H1 (cell line): ENCODE data around the gene PARP15. TPM values are rescaled to one million over a fixed set of nuclear protein-coding genes. Genes with fewer than 3 reads are reported as not detected.

Source experiments
- CTCF ChIA-PET: fragments of 300-600 bp; sonication (Branson Sonifier 250); formaldehyde crosslinking; loops from one replicate; lab custom pipeline; 2021; ENCODE audit not compliant: partially characterized antibody; lab: Charles Lee
- POLR2A ChIA-PET: fragments of 300-600 bp; sonication (Branson Sonifier 250); formaldehyde crosslinking; loops from one replicate; lab custom pipeline; 2021; ENCODE audit warnings: inconsistent platforms; ENCODE audit not compliant: partially characterized antibody; lab: Charles Lee
- DNase-seq, 2 experiments: peaks; one replicate each; pipeline versions ENCODE4 v3.0.0 to v3.0.0-alpha.2; 2010 to 2022; ENCODE audit warnings: low spot score in 2 of 2, low read depth in 1 of 2, mixed read lengths in 1 of 2
- FAIRE-seq: peaks from 2 replicates; lab custom pipeline; 2011; peaks lifted over from hg19 to GRCh38; lab: Jason Lieb, UNC
- H2AFZ ChIP-seq: 2 replicates; pipeline ENCODE4 v1.8.1; 2012; ENCODE audit warnings: low read length, inconsistent platforms
- H2AK5ac ChIP-seq: 2 replicates; pipeline ENCODE4 v1.6.1; 2013; ENCODE audit warnings: low read depth, low read length
- H2BK120ac ChIP-seq: replicated peaks from 2 replicates; pipeline ENCODE3; 2013; ENCODE audit warnings: low read depth, low read length, inconsistent platforms
- H2BK12ac ChIP-seq: 2 replicates; pipeline ENCODE4 v1.6.1; 2013; ENCODE audit warnings: low read depth, low read length
- H2BK15ac ChIP-seq: 2 replicates; pipeline ENCODE4 v1.6.1; 2013; ENCODE audit warnings: low read length
- H2BK20ac ChIP-seq: 2 replicates; pipeline ENCODE4 v1.6.1; 2013; ENCODE audit warnings: low read length
- H2BK5ac ChIP-seq: 2 replicates; pipeline ENCODE4 v1.6.1; 2013; ENCODE audit warnings: low read depth, low read length
- H3K14ac ChIP-seq: 2 replicates; pipeline ENCODE4 v1.6.1; 2013; ENCODE audit warnings: inconsistent platforms; ENCODE audit not compliant: insufficient read length
- H3K18ac ChIP-seq: 2 replicates; pipeline ENCODE4 v1.6.1; 2013; ENCODE audit warnings: low read length; ENCODE audit errors: extremely low read depth
- H3K23ac ChIP-seq: 2 replicates; pipeline ENCODE4 v1.6.1; 2013; ENCODE audit warnings: inconsistent platforms; ENCODE audit not compliant: insufficient read length
- H3K23me2 ChIP-seq: 2 replicates; pipeline ENCODE4 v1.6.1; 2013; ENCODE audit warnings: low read depth, low read length
- H3K27ac ChIP-seq: 2 replicates; pipeline ENCODE4 v1.6.1; 2011; ENCODE audit warnings: low read depth, low read length, inconsistent platforms
- H3K27me3 ChIP-seq, 4 experiments: replicated peaks in 1 of 4; 1 replicate in 1 of 4; 2 replicates in 3 of 4; pipeline versions ENCODE4 v1.6.1 to v1.8.1; 2011 to 2013; ENCODE audit warnings: low read length in 3 of 4, mild to moderate bottlenecking in 3 of 4, inconsistent platforms in 2 of 4, mixed read lengths in 2 of 4, moderate library complexity in 1 of 4; ENCODE audit not compliant: control insufficient read depth in 3 of 4, insufficient read depth in 3 of 4; ENCODE audit errors: extremely low read depth in 1 of 4
- H3K36me3 ChIP-seq, 4 experiments: 2 replicates each; pipeline versions ENCODE4 v1.6.1 to v1.8.1; 2011 to 2013; ENCODE audit warnings: mild to moderate bottlenecking in 4 of 4, low read length in 3 of 4, moderate library complexity in 2 of 4, control low read depth in 1 of 4, inconsistent platforms in 1 of 4; ENCODE audit not compliant: insufficient read depth in 4 of 4, control insufficient read depth in 2 of 4
- H3K4ac ChIP-seq: replicated peaks from 2 replicates; pipeline ENCODE3; 2013; ENCODE audit warnings: low read length, low read depth, mixed read lengths, inconsistent platforms; ENCODE audit not compliant: insufficient read length
- H3K4me1 ChIP-seq, 4 experiments: replicated peaks in 1 of 4; 1 replicate in 1 of 4; 2 replicates in 3 of 4; pipeline versions ENCODE4 v1.6.1 to v1.8.1; 2011 to 2013; ENCODE audit warnings: low read length in 3 of 4, inconsistent platforms in 2 of 4, mixed read lengths in 1 of 4; ENCODE audit not compliant: insufficient read depth in 4 of 4, control insufficient read depth in 3 of 4
- H3K4me2 ChIP-seq, 2 experiments: 2 replicates each; pipeline versions ENCODE4 v1.6.1 to v1.8.1; 2011 to 2013; ENCODE audit warnings: low read depth in 2 of 2, low read length in 2 of 2, control low read depth in 1 of 2, inconsistent platforms in 1 of 2, mild to moderate bottlenecking in 1 of 2; ENCODE audit not compliant: insufficient read depth in 1 of 2
- H3K4me3 ChIP-seq, 4 experiments: fragments of 200-600, 300-600 bp in 1 of 4; sonication (generic), shearing (Covaris generic), sonication (Bioruptor Twin) in 1 of 4; 2 replicates each; pipeline versions ENCODE4 v1.5.1 to v1.8.1; 2011 to 2016; ENCODE audit warnings: low read length in 4 of 4, low read depth in 3 of 4, control low read depth in 2 of 4, inconsistent platforms in 2 of 4, mild to moderate bottlenecking in 2 of 4, mixed read lengths in 1 of 4, moderate library complexity in 1 of 4; ENCODE audit not compliant: insufficient read depth in 2 of 4; ENCODE audit errors: extremely low read depth in 1 of 4
- H3K56ac ChIP-seq: replicated peaks from 2 replicates; pipeline ENCODE3; 2013; ENCODE audit warnings: low read depth, mild to moderate bottlenecking, mixed read lengths, low read length, inconsistent platforms; ENCODE audit not compliant: insufficient read length
- H3K79me1 ChIP-seq: 2 replicates; pipeline ENCODE4 v1.6.1; 2013; ENCODE audit warnings: low read depth, low read length, control low read depth
- H3K79me2 ChIP-seq, 2 experiments: 2 replicates each; pipeline versions ENCODE4 v1.6.1 to v1.8.1; 2012 to 2013; ENCODE audit warnings: low read length in 2 of 2, mild to moderate bottlenecking in 2 of 2, inconsistent platforms in 1 of 2; ENCODE audit not compliant: insufficient read depth in 2 of 2, control insufficient read depth in 1 of 2
- H3K9ac ChIP-seq, 4 experiments: replicated peaks in 1 of 4; 1 replicate in 1 of 4; 2 replicates in 3 of 4; pipeline versions ENCODE4 v1.6.1 to v1.8.1; 2011 to 2013; ENCODE audit warnings: low read depth in 3 of 4, low read length in 3 of 4, control low read depth in 2 of 4, mild to moderate bottlenecking in 2 of 4, moderate library complexity in 2 of 4, inconsistent platforms in 1 of 4; ENCODE audit errors: extremely low read depth in 1 of 4
- H3K9me3 ChIP-seq, 2 experiments: 2 replicates each; pipeline versions ENCODE4 v1.6.1 to v1.8.1; 2012 to 2013; ENCODE audit warnings: mild to moderate bottlenecking in 2 of 2, moderate library complexity in 2 of 2, control low read depth in 1 of 2, inconsistent platforms in 1 of 2, low read depth in 1 of 2, low read length in 1 of 2, mixed read lengths in 1 of 2; ENCODE audit not compliant: insufficient read depth in 2 of 2
- H4K20me1 ChIP-seq, 2 experiments: replicated peaks in 1 of 2; 2 replicates each; pipeline versions ENCODE3 to v1.8.1; 2011 to 2013; ENCODE audit warnings: inconsistent platforms in 2 of 2, low read length in 2 of 2, mild to moderate bottlenecking in 1 of 2; ENCODE audit not compliant: insufficient read depth in 2 of 2, control insufficient read depth in 1 of 2
- H4K5ac ChIP-seq: 2 replicates; pipeline ENCODE4 v1.6.1; 2013; ENCODE audit warnings: low read length, low read depth, mixed read lengths, inconsistent platforms; ENCODE audit not compliant: insufficient read length
- H4K8ac ChIP-seq: 2 replicates; pipeline ENCODE4 v1.8.0; 2013; ENCODE audit warnings: mild to moderate bottlenecking, moderate library complexity, low read length, inconsistent platforms; ENCODE audit not compliant: insufficient read depth; ENCODE audit errors: extremely low read depth
- H4K91ac ChIP-seq: replicated peaks from 2 replicates; pipeline ENCODE3; 2013; ENCODE audit warnings: low read length, mixed read lengths, inconsistent platforms; ENCODE audit not compliant: insufficient read length
- BACH1 ChIP-seq: IDR thresholded peaks from 2 replicates; pipeline ENCODE4 v1.6.1; 2012; ENCODE audit warnings: low read length, improper control_type of control experiment
- JUND ChIP-seq: IDR thresholded peaks from 2 replicates; pipeline ENCODE4 v1.6.1; 2011; ENCODE audit warnings: mild to moderate bottlenecking, improper control_type of control experiment, low read length
- NRF1 ChIP-seq: IDR thresholded peaks from 2 replicates; pipeline ENCODE4 v1.6.1; 2011; ENCODE audit warnings: mild to moderate bottlenecking, low read depth, low read length, improper control_type of control experiment
- RBBP5 ChIP-seq: IDR thresholded peaks from 2 replicates; pipeline ENCODE4 v1.7.1; 2012; ENCODE audit warnings: low read depth, mild to moderate bottlenecking, inconsistent platforms, low read length, moderate library complexity, borderline replicate concordance
- RFX5 ChIP-seq: IDR thresholded peaks from 2 replicates; pipeline ENCODE4 v1.6.1; 2011; ENCODE audit warnings: low read depth, low read length, improper control_type of control experiment, borderline replicate concordance
- SP2 ChIP-seq: IDR thresholded peaks from 2 replicates; pipeline ENCODE4 v1.6.1; 2012; ENCODE audit warnings: mild to moderate bottlenecking, low read length, inconsistent platforms
- TBP ChIP-seq: IDR thresholded peaks from 2 replicates; pipeline ENCODE4 v1.6.1; 2011; ENCODE audit warnings: low read depth, low read length, improper control_type of control experiment
- polyA plus RNA-seq, 7 experiments: library from polyadenylated mRNA; depleted of rRNA in 3 of 7; stranded (reverse) in 5 of 7; unstranded in 2 of 7; fragments of >200 nt in 5 of 7; fragments of 200-250 nt in 2 of 7; gene quantifications; 1 replicate in 5 of 7; 2 replicates in 1 of 7; 4 replicates in 1 of 7; pipeline versions ENCODE4 v1.2.1 to v1.2.3, GENCODE V29; 2011 to 2013; ENCODE audit warnings: missing spikeins in 2 of 7, mixed read lengths in 2 of 7
- total RNA-seq: library from RNA; stranded (reverse); fragmentation: NEBNext Ultra II Directional; extraction: Animal tissue kit (Norgen Biotek cat#: 25700); gene quantifications from 2 replicates; pipeline ENCODE4 v1.2.1, GENCODE V29; 2021
- TF ChIP-seq, protein P1 (sequence below): IDR thresholded peaks from 2 replicates; pipeline ENCODE4 v1.6.1; 2011; ENCODE audit warnings: low read depth, mild to moderate bottlenecking, low read length; ENCODE audit not compliant: insufficient read depth
- TF ChIP-seq, protein P2 (sequence below): IDR thresholded peaks from 2 replicates; pipeline ENCODE4 v1.6.1; 2012; ENCODE audit warnings: inconsistent platforms

Gene PARP15
- total and polyA plus RNA-seq, 2 of the 8 experiments (the other 6 are each of a cell fraction or from before 2014, with no cell fraction given), result 0.37 to 0.45 TPM

DNA sequence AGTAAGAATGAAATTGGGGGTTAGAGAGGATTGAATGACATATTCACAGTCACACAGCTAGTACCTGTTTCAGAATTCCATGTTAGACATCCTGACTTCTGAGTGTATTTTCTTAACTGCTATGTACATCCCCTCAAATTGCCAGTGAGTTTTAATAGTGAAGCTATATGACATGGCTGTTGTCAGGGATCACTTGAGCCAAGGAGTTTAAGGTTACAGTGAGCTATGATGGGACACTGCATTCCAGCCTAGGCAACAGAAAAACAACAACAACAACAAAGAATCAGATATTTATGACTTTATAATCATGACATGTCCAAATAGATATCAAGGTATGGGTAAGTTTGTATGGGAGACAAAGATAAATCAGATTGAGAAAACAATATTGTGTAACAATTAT, 16.6 kb downstream of the PARP15 start:
- Histone ChIP-seq H3K9me3 (no peaks in the 10 kb centered on the region), H4K20me1 (no peaks in the 10 kb centered on the region), H3K79me2 (no peaks in the 10 kb centered on the region), H2BK20ac (no peak overlapping the region), H2AK5ac (no peak overlapping the region), H3K27me3 (no peaks in the 10 kb centered on the region), H3K14ac (no peak overlapping the region), H3K56ac (no peak overlapping the region), H3K27ac (no peak overlapping the region), H3K9ac (no peak overlapping the region), H3K23me2 (no peaks in the 10 kb centered on the region), H3K4ac (no peak overlapping the region), H3K36me3 (no peaks in the 10 kb centered on the region), H3K4me1 (peaks cover 0 to 2% (median 0%) of the 10 kb centered on the region in 4 experiments; a peak in 1 of 7 replicates), H2BK12ac (no peak overlapping the region), H4K91ac (no peak overlapping the region), H2BK120ac (no peak overlapping the region), H4K5ac (no peak overlapping the region), H4K8ac (no peak overlapping the region), H3K79me1 (no peaks in the 10 kb centered on the region), H3K4me2 (no peak overlapping the region), H2AFZ (no peak overlapping the region), H3K23ac (no peak overlapping the region), H2BK15ac (no peak overlapping the region), H2BK5ac (no peak overlapping the region), H3K4me3 (no peak overlapping the region), H3K18ac (no peak overlapping the region)
- TF ChIP-seq RBBP5 (no peak), BACH1 (no peak), TBP (no peak), JUND (no peak), SP2 (no peak), NRF1 (no peak), RFX5 (no peak)
- TF ChIP-seq, protein P1, sequence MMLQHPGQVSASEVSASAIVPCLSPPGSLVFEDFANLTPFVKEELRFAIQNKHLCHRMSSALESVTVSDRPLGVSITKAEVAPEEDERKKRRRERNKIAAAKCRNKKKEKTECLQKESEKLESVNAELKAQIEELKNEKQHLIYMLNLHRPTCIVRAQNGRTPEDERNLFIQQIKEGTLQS, result no peak
- TF ChIP-seq, protein P2, sequence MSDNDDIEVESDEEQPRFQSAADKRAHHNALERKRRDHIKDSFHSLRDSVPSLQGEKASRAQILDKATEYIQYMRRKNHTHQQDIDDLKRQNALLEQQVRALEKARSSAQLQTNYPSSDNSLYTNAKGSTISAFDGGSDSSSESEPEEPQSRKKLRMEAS, result no peak
- CTCF ChIA-PET, result interaction anchor here (0.9 to 1.5 kb wide), 4 partner anchors 10 to 86 kb away, joined by 3 to 4 read pairs (median 3); no protein-coding TSS in a partner anchor
- DNase-seq, result no peak
- POLR2A ChIA-PET, result no interaction called here
- FAIRE-seq, result no peak
